Measurements from ENCODE around the gene PARD3. TPM values are rescaled to one million over a fixed set of nuclear protein-coding genes. Genes with fewer than 3 reads are reported as not detected.

The PARD3 gene
- polyA plus RNA-seq, 2 of the 4 experiments (the other 2 are of a cell fraction) = 110 to 200 TPM

DNA sequence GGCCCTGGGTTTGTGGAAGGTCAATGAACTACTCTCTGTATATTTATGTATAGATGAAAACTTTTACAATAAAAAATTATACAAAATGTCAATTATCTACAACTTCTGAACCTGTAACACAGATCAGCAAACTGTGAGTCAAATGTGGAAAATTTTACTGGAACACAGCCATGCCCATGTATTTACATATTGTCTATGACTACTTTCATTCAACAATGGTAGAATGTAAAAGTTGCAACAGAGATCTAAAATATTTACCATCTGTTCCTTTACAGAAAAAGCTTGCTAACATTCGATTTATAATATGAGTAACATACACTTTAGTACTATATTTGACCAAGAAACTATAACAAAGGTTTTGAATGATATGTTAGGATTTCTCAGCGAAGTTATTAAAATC is 481.6 kb downstream of the PARD3 start (continued):
- TF ChIP-seq BHLHE40 (IDR thresholded peaks at IDR 0.05; ENCODE audit: low read depth, low read length) (no peak), KDM1A (IDR thresholded peaks at IDR 0.05; ENCODE audit: low read depth) (no peak), FOXS1 (CRISPR knock-in tag; IDR thresholded peaks at IDR 0.05) (no peak), NR3C1 (IDR thresholded peaks at IDR 0.05) (no peak), SREBF2 (IDR thresholded peaks at IDR 0.05) (no peak), CHD2 (IDR thresholded peaks at IDR 0.05; ENCODE audit: low read length, partially characterized antibody) (no peak), ZNF302 (CRISPR knock-in tag; IDR thresholded peaks at IDR 0.05) (no peak), CEBPB (IDR thresholded peaks at IDR 0.05) (peak in 1 of 2 experiments; percentile 65; a peak in 2 of 4 replicates)
- TF ChIP-seq, protein P1, sequence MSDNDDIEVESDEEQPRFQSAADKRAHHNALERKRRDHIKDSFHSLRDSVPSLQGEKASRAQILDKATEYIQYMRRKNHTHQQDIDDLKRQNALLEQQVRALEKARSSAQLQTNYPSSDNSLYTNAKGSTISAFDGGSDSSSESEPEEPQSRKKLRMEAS (IDR thresholded peaks at IDR 0.05) = no peak

DNA sequence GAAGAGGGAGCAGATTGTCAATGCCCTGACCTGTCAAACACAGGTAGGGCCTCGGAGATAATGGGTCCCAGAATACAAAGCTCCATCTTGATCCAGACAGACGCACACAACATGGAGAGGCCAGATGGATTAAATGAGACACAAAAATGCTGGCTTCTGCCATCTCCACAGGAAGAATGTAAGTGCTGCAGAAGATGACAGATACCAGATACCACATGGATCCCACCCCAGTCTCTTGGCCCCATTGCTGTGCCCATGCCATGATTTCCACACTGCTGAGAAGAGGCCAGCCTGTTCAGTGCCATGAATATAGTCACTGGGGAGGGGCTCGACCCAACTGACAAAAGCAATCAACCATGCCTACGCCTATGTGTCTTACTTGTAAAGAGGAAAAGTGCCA is 487.9 kb downstream of the PARD3 start:
- no peak for DNase-seq (ENCODE audit: low read depth in 1 of 2, low spot score in 1 of 2)
- ChIA-PET POLR2A (no interaction called here), CTCF (interaction anchor here (1.1 kb wide), 1 partner anchor 75 kb away, joined by 3 read pairs; no protein-coding TSS in a partner anchor)
- Histone ChIP-seq H3K4me1 (peaks cover 22% of the 10 kb centered on the region), H3K9me3 (no peaks in the 10 kb centered on the region), H3K27ac (0 out of 6 replicates have a peak overlapping the region, but pooled peaks of 1 of the 2 experiments have one; percentile 8), H3K4me2 (no peak overlapping the region), H3K4me3 (no peak overlapping the region)
- FAIRE-seq = no peak
- ATAC-seq = peak in 1 of 2 experiments; percentile 24; a peak in 1 of 6 replicates
- WGBS (ENCODE audit: missing lambda C conversion rate) = 92% methylated on average over 4 of the region's 4 CpGs
- TF ChIP-seq CBX8 (IDR thresholded peaks at IDR 0.05) = no peak
- no peak for TF ChIP-seq EHMT2 (IDR thresholded peaks at IDR 0.05; ENCODE audit: low read depth)
- no peak for TF ChIP-seq BHLHE40 (IDR thresholded peaks at IDR 0.05; ENCODE audit: low read depth, low read length)
- TF ChIP-seq ESRRA (IDR thresholded peaks at IDR 0.05; ENCODE audit: borderline replicate concordance, low read length) = no peak
- TF ChIP-seq, protein P2, sequence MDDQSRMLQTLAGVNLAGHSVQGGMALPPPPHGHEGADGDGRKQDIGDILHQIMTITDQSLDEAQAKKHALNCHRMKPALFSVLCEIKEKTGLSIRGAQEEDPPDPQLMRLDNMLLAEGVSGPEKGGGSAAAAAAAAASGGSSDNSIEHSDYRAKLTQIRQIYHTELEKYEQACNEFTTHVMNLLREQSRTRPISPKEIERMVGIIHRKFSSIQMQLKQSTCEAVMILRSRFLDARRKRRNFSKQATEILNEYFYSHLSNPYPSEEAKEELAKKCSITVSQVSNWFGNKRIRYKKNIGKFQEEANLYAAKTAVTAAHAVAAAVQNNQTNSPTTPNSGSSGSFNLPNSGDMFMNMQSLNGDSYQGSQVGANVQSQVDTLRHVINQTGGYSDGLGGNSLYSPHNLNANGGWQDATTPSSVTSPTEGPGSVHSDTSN (IDR thresholded peaks at IDR 0.05) = no peak
- no peak for TF ChIP-seq POLR2AphosphoS2 (conservative IDR thresholded peaks at IDR 0.05; ENCODE audit: low read length)
- no peak for TF ChIP-seq TFCP2L1 (CRISPR knock-in tag; IDR thresholded peaks at IDR 0.05)
- TF ChIP-seq, protein P3, sequence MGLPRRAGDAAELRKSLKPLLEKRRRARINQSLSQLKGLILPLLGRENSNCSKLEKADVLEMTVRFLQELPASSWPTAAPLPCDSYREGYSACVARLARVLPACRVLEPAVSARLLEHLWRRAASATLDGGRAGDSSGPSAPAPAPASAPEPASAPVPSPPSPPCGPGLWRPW (IDR thresholded peaks at IDR 0.05) = no peak
- TF ChIP-seq ZC3H11A (IDR thresholded peaks at IDR 0.05) = no peak
- TF ChIP-seq ZNF302 (CRISPR knock-in tag; IDR thresholded peaks at IDR 0.05) = no peak
- no peak for TF ChIP-seq MYC (IDR thresholded peaks at IDR 0.05; ENCODE audit: borderline replicate concordance, low read length)
- TF ChIP-seq, protein P4, sequence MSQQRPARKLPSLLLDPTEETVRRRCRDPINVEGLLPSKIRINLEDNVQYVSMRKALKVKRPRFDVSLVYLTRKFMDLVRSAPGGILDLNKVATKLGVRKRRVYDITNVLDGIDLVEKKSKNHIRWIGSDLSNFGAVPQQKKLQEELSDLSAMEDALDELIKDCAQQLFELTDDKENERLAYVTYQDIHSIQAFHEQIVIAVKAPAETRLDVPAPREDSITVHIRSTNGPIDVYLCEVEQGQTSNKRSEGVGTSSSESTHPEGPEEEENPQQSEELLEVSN (IDR thresholded peaks at IDR 0.05; ENCODE audit: borderline replicate concordance, low read depth) = no peak
- TF ChIP-seq, protein P5, sequence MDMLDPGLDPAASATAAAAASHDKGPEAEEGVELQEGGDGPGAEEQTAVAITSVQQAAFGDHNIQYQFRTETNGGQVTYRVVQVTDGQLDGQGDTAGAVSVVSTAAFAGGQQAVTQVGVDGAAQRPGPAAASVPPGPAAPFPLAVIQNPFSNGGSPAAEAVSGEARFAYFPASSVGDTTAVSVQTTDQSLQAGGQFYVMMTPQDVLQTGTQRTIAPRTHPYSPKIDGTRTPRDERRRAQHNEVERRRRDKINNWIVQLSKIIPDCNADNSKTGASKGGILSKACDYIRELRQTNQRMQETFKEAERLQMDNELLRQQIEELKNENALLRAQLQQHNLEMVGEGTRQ (IDR thresholded peaks at IDR 0.05) = no peak
- no peak for TF ChIP-seq TP53 (CRISPR knock-in tag; IDR thresholded peaks at IDR 0.05)
- TF ChIP-seq, protein P6, sequence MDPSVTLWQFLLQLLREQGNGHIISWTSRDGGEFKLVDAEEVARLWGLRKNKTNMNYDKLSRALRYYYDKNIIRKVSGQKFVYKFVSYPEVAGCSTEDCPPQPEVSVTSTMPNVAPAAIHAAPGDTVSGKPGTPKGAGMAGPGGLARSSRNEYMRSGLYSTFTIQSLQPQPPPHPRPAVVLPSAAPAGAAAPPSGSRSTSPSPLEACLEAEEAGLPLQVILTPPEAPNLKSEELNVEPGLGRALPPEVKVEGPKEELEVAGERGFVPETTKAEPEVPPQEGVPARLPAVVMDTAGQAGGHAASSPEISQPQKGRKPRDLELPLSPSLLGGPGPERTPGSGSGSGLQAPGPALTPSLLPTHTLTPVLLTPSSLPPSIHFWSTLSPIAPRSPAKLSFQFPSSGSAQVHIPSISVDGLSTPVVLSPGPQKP (IDR thresholded peaks at IDR 0.05; ENCODE audit: low read depth, low read length) = no peak
- TF ChIP-seq JUNB (IDR thresholded peaks at IDR 0.05) = no peak

Measured in A549 (cell line).